GM21619 (cell line): ENCODE results near the gene MRPL49.

ENCODE experiments used
- ATAC-seq: cut with Tn5 transposase; IDR thresholded peaks from one replicate; pipeline ENCODE4 v1.9.1; 2021; ENCODE audit not compliant: unreplicated experiment

Gene MRPL49

GRCh38 chr11:65121865-65122696 is at the start of gene MRPL49, which contains the start of gene FAU:
TSS of gene MRPL49 (plus strand) at chr11:65122321. CDS start at chr11:65122347, 26 bp downstream.
TSS of gene FAU (minus strand) at chr11:65122134. CDS start at chr11:65121813, 321 bp downstream.
- peak; percentile 62 for ATAC-seq

GRCh38 chr11:65072631-65072966 is 49.5 kb upstream of the MRPL49 start:
- no peak for ATAC-seq

DNA sequence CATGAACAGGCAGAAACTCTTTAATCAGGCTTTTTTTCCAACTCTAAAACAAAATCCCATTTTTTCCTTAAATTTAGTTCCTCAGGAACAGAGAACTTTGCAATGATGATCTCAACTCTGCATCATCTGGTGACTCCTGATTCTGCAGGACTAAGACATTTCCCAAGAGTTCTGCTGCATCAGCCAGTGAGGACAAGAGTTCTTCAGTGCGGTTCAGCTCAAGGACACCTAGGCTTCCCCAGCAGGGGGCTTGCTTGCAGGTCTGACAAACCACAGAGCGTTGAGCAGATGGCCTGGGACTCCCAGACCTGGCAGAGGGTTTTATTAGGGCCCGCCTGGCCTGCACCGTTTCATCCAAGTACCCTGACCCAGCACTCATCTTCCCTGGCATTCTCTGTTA is 44.7 kb upstream of the MRPL49 start:
- ATAC-seq: no peak

DNA sequence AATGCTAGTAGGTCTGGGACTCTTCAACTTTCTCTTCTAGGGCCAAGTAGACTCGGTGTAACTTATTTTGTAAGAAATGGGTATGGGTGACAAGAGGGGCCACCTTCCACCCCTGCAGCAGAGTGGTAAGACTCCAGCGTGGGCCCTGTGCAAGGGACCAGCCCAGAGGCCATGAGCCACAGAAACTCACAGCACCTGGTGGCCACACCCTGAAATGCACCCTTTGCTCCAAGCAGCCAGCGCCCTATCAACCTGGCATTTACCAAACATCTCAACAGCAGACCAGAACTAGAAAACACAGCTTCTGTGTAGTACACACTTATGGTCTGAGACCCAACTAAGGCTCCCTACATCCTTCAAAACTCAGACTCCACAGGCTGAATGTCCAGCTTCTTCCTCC is 44.0 kb upstream of the MRPL49 start:
- ATAC-seq: no peak

DNA sequence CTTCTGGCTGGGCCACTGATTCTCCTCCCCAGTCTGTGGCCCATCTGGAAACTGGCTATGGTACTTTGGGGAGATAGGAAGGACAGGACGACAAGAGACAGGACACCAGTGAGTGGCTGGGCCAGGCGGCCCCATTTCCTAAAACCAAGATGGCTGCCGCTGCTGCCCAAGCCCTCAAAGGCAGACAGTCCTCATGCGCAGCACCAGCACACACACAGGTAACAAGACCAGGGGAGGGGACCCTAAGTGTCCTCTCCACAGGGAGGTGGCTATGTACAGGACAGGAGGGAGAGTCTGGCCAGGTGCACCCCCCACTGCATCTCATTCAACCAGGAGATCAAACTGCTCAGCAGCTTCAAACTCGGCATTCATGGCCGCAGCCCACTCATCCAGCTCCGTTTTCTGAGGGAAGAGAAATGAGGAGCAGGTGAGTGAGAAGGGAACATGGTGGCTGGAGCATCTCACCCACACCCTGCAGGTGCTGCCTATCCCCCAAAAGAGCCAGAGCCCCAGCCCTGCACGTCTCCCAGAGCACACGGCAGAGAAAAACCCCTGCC is 43.3 kb upstream of the MRPL49 start:
- ATAC-seq: no peak

DNA sequence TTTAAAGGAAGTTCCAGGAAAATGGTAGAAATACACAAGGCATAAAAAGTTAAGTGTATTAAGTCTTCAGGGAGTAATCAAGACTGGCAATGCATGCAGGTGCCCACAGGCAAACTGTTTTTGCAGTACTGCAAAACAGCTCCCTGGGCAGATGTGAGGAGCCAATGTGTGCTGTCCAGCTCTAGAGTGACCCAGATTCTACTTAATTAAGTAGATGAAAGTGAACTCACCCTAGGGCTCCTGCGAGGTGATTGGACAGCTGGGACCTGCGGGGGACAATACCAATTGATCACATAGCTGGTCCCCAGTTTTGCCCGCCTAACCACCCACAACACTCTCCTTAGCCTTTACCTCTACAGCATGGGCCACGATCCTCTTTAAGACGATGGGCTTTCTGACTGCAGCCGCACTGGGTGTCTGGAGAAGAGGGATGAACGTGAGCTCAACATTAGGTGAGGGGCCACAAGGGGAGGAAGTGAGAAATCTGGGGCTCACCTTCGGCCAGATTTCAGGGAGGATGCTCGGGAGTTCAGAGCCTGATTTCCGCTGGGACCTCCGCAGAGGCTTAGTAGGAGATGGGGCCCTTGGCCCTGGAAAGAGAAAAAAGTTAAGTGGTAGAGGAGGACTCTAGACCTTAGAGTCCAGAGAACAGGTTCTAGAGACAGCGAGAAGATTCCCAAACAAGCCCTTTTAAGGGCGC is 38.8 kb upstream of the MRPL49 start:
- ATAC-seq: peak; percentile 8

DNA sequence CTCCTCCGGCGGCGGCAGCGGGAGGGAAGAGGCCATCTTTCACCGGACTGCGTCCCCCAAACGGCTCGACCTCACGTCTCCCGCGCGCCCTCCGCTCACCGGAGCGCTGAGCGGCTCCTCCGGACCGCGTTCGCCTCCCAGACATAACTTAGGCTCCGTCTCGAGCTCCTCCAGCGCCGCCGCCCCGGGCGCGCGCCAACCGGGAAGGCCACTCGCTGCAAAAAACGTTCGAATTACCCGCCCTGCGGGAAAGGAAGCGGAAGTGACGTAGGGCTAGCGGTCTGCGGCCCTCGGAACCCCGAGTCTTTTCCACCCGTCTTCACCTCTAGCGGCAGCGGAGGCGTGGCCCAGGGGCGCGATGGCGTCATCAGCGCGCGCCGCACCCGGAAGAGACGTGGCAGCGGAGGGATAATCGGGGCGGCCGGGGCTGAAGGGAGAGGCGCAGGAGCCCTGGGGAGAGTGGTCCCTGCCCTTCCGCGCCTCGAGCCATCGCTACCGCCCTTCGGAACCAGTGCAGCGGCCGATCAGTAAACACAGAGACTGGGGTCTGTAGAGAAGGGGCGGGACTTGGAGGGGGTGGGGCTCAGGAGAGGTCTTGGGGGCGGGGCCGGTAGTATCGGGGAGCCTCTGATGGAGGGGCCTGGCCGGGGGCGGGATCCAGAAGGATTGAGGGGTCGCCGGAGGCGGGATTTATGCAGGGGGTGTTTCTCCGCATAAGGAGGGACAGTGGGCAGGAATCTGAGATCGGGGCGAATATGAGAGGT is 38.1 kb upstream of the MRPL49 start, which contains the start of the genes CDCA5 and ZFPL1:
TSS of gene CDCA5 (minus strand) at position 207 of the 764 bp plus-strand sequence. CDS start at position 145, 62 bp downstream.
TSS of gene ZFPL1 (plus strand) at position 389 of the 764 bp plus-strand sequence. CDS start 477 bp downstream, outside the sequence.
- ATAC-seq: peak; percentile 73

GRCh38 chr11:65084598-65085375 is 37.3 kb upstream of the MRPL49 start:
- no peak for ATAC-seq

- ATAC-seq: no peak
Measured at GRCh38 chr11:65085446-65085845, 36.7 kb upstream of the MRPL49 start.

GRCh38 chr11:65086809-65087208 is 35.3 kb upstream of the MRPL49 start:
- ATAC-seq: no peak

- ATAC-seq: no peak
Measured at GRCh38 chr11:65087216-65087615, 34.9 kb upstream of the MRPL49 start.

GRCh38 chr11:65087827-65088226 is 34.3 kb upstream of the MRPL49 start:
- no peak for ATAC-seq

DNA sequence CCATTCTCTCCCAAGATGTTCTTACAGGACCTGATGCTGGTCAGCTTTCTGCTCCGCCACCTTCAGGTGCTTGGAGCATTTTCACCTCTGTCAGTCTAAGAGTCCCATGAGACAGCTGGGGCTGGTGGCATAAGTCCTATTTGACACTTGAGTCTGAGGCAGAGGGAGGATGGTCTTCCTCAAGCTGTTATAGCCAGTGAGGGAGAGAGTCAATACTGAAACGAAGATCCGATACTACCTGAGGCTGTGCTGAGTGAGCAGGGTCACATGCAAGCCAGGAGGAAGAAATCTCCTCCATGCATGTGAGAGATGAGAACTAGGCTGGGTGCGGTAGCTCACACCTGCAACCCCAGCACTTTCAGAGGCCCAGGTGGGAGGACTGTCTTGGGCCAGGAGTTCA is 32.5 kb upstream of the MRPL49 start:
- ATAC-seq: no peak

DNA sequence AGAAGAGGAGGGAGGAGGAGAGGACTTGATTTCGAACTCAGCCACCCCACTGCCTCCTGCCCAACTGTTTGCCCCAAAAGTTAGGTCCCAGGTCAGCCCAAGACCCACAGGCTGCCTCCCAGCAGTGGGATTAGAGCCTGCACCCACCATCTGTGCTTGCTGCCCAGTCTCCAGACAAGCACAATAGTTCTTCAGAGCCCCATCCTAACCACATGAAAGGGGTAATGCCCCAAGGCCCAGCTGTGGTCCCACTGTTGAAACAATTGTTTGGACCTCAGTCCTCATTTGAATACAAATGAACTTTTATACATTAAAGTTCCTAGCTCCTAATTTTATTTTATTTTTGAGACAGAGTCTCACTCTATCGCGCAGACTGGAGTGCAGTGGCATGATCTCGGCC is 31.5 kb upstream of the MRPL49 start:
- ATAC-seq: no peak

DNA sequence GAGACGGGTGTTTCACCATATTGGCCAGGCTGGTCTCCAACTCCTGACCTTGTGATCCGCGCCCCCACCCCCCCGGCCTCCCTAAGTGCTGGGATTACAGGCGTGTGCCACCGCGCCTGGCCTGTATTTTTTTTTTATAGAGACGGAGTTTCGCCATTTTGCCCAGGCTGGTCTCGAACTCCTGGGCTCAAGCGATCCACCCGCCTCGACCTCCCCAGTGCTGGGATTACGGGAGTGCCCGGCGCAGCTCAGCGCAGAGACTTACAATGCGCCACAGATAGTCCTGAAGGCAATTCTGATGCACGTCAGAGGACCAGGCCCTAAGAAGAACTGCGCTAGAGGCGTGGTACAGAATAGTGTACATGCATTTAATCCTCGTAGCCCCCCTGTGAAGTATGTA is 26.7 kb upstream of the MRPL49 start:
- ATAC-seq: no peak

DNA sequence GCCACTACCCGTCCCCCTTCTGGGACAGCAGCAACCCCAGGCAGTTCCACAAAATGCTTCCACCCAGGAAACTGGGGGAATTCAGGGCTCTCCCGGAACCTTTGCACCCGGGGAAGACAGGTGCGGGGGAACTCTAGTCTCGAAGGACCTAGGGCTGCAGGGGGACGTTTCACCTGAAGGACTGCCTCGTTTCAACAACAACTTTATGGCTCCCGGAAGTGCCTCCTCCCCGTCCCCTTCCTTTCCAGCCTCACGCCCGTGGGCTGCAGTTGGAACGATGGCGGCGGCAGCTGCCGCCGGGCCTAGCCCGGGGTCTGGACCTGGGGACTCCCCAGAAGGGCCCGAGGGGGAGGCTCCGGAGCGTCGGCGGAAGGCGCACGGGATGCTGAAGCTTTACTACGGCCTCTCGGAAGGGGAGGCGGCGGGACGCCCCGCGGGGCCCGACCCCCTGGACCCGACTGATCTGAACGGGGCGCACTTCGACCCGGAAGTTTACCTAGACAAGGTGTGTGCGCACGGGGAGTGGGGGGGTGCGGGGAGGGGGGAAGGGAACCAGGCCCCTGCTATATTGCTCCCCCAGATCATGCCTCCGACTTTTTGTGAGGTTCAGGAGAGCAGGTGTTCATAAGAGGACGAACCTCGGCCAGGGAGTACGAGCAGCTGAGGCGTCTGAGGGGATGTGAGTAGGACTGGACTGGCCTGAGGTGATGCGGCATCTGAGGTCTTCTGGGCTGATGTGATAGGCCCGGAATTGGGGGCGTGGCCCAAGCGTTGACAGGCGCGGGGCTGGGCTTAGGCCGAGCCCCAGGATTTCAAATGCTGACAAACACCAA is 25.9 kb upstream of the MRPL49 start, which contains the start of gene VPS51:
TSS of gene VPS51 (plus strand) at position 241 of the 833 bp plus-strand sequence. CDS start at position 278, 37 bp downstream.
- ATAC-seq: peak; percentile 84

GRCh38 chr11:65096926-65097325 is 25.2 kb upstream of the MRPL49 start:
- ATAC-seq: no peak

GRCh38 chr11:65100674-65101350 is 21.3 kb upstream of the MRPL49 start:
- ATAC-seq: no peak
